HT-29 (cell line): ENCODE data around the gene IRF2BP1. TPM values are rescaled to one million over a fixed set of nuclear protein-coding genes. Genes with fewer than 3 reads are reported as not detected.
A peak's percentile ranks its signal among the peaks of the same experiment; 100 is the strongest.

Experiments
- DNase-seq: peaks from one replicate; pipeline ENCODE4 v3.0.0-alpha.2; 2015; ENCODE audit warnings: low spot score
- total RNA-seq: library from RNA; depleted of rRNA; stranded (reverse); fragments of >200 nt; shearing (Covaris generic); gene quantifications from 2 replicates; pipeline ENCODE4 v1.2.3, GENCODE V29; 2014; rRNA removed

The IRF2BP1 gene
- 119 and 125 TPM in 2 replicates for total RNA-seq

- DNase-seq: peak; percentile 98
These were observed at the start of gene IRF2BP1 for GRCh38 chr19:45885556-45886426. TSS of gene IRF2BP1 (minus strand) at chr19:45886141. CDS start at chr19:45885774, 367 bp downstream.

GRCh38 chr19:45935267-45935666 lies 49.3 kb upstream of the IRF2BP1 start:
- DNase-seq: no peak

GRCh38 chr19:45934551-45935230 lies 48.8 kb upstream of the IRF2BP1 start:
- no peak for DNase-seq

GRCh38 chr19:45933759-45934158 lies 47.8 kb upstream of the IRF2BP1 start:
- DNase-seq: no peak

GRCh38 chr19:45931055-45931454 lies 45.1 kb upstream of the IRF2BP1 start:
- no peak for DNase-seq

GRCh38 chr19:45929247-45929646 lies 43.3 kb upstream of the IRF2BP1 start:
- no peak for DNase-seq

GRCh38 chr19:45927565-45928261 lies 41.8 kb upstream of the IRF2BP1 start:
- peak; percentile 99 for DNase-seq

- no peak for DNase-seq
These were observed 39.0 kb upstream of the IRF2BP1 start for GRCh38 chr19:45924891-45925447.

- DNase-seq: peak; percentile 63
These were observed 36.3 kb upstream of the IRF2BP1 start for GRCh38 chr19:45922281-45922680.

GRCh38 chr19:45920458-45920857 lies 34.5 kb upstream of the IRF2BP1 start:
- no peak for DNase-seq

GRCh38 chr19:45919678-45920077 lies 33.7 kb upstream of the IRF2BP1 start:
- no peak for DNase-seq

GRCh38 chr19:45918721-45919120 lies 32.8 kb upstream of the IRF2BP1 start:
- DNase-seq: no peak

- DNase-seq: no peak
These were observed 31.6 kb upstream of the IRF2BP1 start for GRCh38 chr19:45917421-45918091.

- DNase-seq: peak; percentile 37
These were observed 28.2 kb upstream of the IRF2BP1 start, which contains the start of gene NANOS2 for GRCh38 chr19:45913874-45914830. TSS of gene NANOS2 (minus strand) at chr19:45914778. CDS start at chr19:45914693, 85 bp downstream.

GRCh38 chr19:45911291-45911690 lies 25.4 kb upstream of the IRF2BP1 start:
- no peak for DNase-seq

- no peak for DNase-seq
These were observed 23.0 kb upstream of the IRF2BP1 start for GRCh38 chr19:45908956-45909355.

GRCh38 chr19:45906221-45906620 lies 20.3 kb upstream of the IRF2BP1 start:
- DNase-seq: no peak

- no peak for DNase-seq
These were observed 19.1 kb upstream of the IRF2BP1 start for GRCh38 chr19:45905011-45905410.

- DNase-seq: peak; percentile 100
These were observed 17.0 kb upstream of the IRF2BP1 start for GRCh38 chr19:45902651-45903625.
